HG03378 (cell line): ENCODE measurements around the gene MARF1.

Experiments used
- ATAC-seq: cut with Tn5 transposase; IDR thresholded peaks from one replicate; pipeline ENCODE4 v1.9.1; 2021; ENCODE audit warnings: mild to moderate bottlenecking, moderate library complexity; ENCODE audit not compliant: unreplicated experiment

MARF1 gene

GRCh38 chr16:15601212-15601879, 41.6 kb downstream of the MARF1 start:
- no peak for ATAC-seq

GRCh38 chr16:15599303-15600070, 43.5 kb downstream of the MARF1 start:
- ATAC-seq = no peak

DNA sequence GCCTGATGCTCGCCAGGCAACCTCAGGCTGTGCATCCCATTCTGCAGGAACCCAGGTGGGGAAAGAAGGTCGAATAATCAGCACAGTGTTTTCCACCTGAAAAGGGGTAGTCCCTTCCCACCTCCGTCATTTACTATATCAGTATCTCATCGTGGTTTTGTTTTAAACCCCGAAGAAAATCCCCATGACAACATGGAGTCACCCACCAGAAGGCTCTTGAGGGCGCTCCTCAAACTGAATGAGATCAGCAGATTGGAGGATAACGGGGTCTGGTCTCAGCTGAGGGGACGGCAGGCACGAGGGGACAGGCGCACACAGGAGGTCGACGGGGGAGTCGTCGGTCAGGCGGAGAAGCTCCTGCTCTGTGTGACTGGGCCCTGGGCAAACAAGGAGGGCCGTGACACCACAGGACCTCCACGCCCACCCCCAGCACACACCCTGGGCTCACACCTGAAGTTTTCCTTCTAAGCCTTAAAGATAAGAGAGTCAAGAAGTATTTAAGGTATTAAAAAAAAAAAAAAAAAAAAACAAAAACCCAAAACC, 44.2 kb downstream of the MARF1 start:
- ATAC-seq = no peak

- no peak for ATAC-seq
These were observed 44.9 kb downstream of the MARF1 start for GRCh38 chr16:15597822-15598647.

GRCh38 chr16:15597135-15597534, 45.8 kb downstream of the MARF1 start:
- no peak for ATAC-seq

- no peak for ATAC-seq
These were observed 48.1 kb downstream of the MARF1 start for GRCh38 chr16:15594711-15595320.

DNA sequence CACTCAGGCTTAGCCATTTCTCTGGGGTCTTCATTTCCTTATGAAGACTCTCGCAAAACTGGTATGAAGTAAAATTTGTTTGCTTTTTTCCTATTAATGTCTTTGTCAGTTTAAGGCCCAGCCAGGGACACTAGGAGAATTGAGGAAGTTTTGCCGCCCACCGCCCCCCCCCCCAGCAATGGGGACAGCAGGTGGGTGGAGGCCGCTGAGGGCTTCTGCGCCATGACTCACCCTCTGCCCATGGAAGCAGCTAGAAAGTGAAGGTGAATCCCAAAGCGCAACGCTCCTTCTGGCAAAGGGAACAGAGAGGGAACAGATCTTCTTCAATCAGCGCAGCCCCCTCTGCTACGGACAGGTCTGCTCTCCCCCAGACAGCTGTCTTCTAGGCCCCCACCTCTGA, 49.7 kb downstream of the MARF1 start:
- ATAC-seq = no peak

- ATAC-seq = no peak
These were observed 50.6 kb downstream of the MARF1 start for GRCh38 chr16:15592324-15592723.

DNA sequence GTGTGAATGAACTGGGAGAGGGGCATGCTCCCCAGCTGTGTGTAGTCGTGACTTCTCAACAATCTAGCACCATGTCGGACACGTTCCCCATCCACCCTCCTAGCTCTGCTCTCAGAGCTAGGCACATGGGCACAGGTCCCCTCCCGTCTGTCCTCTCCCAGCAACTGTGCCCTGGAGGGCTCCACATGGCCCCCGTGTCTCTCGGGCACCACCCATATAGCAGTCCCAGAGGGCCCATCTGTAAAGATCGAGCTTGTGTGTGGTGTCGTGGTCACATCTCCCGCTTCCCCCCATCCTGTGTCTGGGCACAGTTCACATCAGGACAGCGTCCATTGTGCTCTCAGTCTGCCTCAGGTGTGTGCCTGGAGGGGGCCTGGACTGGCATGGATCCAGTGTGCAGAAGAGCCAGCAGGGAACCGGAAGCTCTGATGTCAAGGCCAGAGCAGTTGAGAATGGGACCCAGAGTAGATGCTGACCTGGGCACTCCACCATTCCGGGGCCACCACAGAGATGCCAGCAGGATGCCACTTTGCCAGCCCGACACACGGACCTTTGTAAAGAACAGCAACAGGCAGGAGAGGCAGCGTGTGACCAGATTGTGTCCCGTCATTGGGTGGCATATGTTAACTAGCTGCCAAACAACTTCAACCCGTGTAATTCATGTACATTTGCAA, 55.7 kb downstream of the MARF1 start:
- no peak for ATAC-seq

DNA sequence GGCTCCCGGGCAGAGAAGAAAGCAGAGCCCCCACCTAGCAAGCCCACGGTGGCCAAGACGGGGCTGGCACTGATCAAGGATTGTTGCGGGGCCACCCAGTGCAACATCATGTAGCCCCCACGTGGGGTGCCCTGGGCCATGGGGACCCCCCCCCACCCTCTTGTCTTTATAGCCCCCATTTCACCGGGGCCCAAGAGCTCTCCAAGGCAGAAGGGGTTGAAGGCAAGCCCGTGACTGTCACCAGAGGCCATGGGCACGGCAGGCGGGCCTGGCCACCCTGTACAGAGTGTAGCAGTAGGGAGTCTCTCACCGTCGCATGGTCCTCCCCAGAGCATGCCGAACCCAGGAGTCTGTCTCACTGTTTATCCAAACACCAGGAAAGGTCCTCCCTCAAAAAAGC, 56.2 kb downstream of the MARF1 start:
- ATAC-seq = no peak

- ATAC-seq = no peak
These were observed 57.0 kb downstream of the MARF1 start for GRCh38 chr16:15585956-15586355.

GRCh38 chr16:15583526-15583925, 59.4 kb downstream of the MARF1 start:
- ATAC-seq = no peak

DNA sequence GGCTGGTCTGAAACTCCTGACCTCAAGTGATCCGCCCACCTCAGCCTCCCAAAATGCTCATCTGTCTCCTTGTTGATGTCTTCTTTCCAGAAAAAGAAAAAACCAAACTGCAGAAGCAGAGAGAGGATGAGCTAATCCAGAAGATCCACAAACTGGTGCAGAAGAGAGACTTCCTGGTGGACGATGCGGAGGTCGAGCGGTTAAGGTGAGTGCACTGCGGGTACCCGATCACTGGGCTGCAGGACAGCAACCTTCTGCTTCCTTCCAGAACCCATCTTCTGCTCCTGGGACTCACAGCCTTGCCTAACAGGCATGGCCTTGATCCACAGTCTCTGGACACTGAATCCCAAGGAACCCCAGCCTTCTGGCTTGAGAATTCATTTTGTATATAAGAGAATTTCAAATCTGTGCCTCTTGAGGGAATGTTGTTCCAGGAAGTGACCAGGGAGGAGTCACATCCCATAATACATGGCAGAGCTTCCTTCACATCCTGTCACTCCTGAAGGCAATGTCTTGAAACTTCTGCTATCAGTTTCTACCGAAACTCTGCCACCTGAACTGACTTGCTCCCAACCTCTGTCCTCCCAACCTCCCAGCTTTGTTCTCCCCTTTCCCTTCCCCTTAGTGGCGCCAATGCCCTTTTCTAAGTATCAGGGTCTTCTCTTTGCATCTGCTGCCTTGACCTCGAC, 61.7 kb downstream of the MARF1 start:
- no peak for ATAC-seq

DNA sequence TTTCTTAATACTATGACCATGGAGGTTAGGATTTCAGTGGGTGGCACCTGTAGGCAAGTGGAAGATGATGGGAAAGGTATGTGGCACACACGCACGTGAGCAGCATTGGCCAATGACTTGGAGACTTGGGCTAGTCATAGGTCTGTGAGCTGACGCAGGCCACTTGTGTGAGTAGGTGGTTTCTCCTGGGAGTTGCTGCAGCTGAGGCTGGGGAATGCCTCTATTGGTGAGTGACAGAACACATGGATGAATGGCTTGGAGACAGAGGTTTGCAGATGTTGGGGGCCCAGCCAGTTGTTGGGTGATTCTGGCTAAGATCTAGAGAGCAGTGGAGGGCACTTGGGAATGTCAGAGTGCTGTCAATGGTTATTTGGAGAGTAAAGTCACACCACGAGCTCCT, 64.1 kb downstream of the MARF1 start:
- no peak for ATAC-seq

DNA sequence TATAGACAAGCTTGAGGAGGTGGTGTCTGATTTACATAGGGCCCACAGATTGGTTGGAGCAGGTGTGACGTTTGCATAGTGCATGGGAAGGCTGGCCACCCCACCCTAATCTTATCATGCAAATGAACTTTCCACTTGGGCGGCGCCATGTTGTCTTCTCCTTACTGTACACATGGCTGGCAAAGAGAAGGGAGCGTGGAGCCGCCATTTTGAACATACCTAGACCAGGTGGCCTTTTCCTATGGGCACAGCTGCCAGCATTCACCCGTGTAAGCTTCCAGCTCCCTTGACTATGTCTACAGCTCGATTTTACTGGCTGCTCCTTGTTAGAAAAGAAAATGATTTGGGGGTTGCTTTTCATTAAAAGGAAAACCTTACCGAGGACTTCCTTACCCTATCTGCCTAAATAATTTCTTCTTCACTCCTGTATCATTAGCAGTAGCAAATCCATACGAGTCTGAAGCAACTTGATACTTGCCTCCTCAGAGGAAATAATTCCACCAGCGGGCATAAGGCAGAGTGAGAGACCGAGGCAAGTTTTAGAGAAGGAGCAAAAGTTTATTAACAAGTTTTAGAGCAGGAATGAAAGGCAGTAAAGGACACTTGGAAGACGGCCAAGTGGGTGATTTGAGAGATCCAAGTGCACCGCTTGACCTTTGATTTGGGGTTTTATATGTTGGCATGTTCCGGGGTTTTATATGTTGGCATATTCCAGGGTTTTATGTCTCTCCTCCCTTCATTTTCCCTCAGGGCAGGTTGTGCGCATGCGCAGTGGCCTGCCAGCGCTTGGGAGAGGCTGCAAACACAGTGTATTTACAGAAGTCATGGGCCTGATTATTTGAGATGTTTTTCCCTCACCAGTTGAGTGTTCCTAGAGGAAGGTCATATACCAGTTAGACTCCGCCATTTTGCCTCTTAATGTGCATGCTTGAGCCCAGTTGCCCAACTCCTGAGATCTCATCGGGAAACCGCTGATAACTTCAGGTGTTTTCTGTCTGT, 65.7 kb downstream of the MARF1 start:
- no peak for ATAC-seq

GRCh38 chr16:15575293-15576049, 67.5 kb downstream of the MARF1 start:
- ATAC-seq = no peak

- no peak for ATAC-seq
These were observed 68.4 kb downstream of the MARF1 start for GRCh38 chr16:15574614-15574948.
